H1 (cell line): ENCODE data around the gene YARS2. TPM values are rescaled to one million over a fixed set of nuclear protein-coding genes. Genes with fewer than 3 reads are reported as not detected.

ENCODE experiments used
- CTCF ChIA-PET: fragments of 300-600 bp; sonication (Branson Sonifier 250); formaldehyde crosslinking; loops from one replicate; lab custom pipeline; 2021; ENCODE audit not compliant: partially characterized antibody; lab: Charles Lee
- POLR2A ChIA-PET: fragments of 300-600 bp; sonication (Branson Sonifier 250); formaldehyde crosslinking; loops from one replicate; lab custom pipeline; 2021; ENCODE audit warnings: inconsistent platforms; ENCODE audit not compliant: partially characterized antibody; lab: Charles Lee
- DNase-seq, 2 experiments: peaks; one replicate each; pipeline versions ENCODE4 v3.0.0 to v3.0.0-alpha.2; 2010 to 2022; ENCODE audit warnings: low spot score in 2 of 2, low read depth in 1 of 2, mixed read lengths in 1 of 2
- FAIRE-seq: peaks from 2 replicates; lab custom pipeline; 2011; peaks lifted over from hg19 to GRCh38; lab: Jason Lieb, UNC
- H2AFZ ChIP-seq: 2 replicates; pipeline ENCODE4 v1.8.1; 2012; ENCODE audit warnings: low read length, inconsistent platforms
- H2AK5ac ChIP-seq: 2 replicates; pipeline ENCODE4 v1.6.1; 2013; ENCODE audit warnings: low read depth, low read length
- H2BK120ac ChIP-seq: replicated peaks from 2 replicates; pipeline ENCODE3; 2013; ENCODE audit warnings: low read depth, low read length, inconsistent platforms
- H2BK12ac ChIP-seq: 2 replicates; pipeline ENCODE4 v1.6.1; 2013; ENCODE audit warnings: low read depth, low read length
- H2BK15ac ChIP-seq: 2 replicates; pipeline ENCODE4 v1.6.1; 2013; ENCODE audit warnings: low read length
- H2BK20ac ChIP-seq: 2 replicates; pipeline ENCODE4 v1.6.1; 2013; ENCODE audit warnings: low read length
- H2BK5ac ChIP-seq: 2 replicates; pipeline ENCODE4 v1.6.1; 2013; ENCODE audit warnings: low read depth, low read length
- H3K14ac ChIP-seq: 2 replicates; pipeline ENCODE4 v1.6.1; 2013; ENCODE audit warnings: inconsistent platforms; ENCODE audit not compliant: insufficient read length
- H3K18ac ChIP-seq: 2 replicates; pipeline ENCODE4 v1.6.1; 2013; ENCODE audit warnings: low read length; ENCODE audit errors: extremely low read depth
- H3K23ac ChIP-seq: 2 replicates; pipeline ENCODE4 v1.6.1; 2013; ENCODE audit warnings: inconsistent platforms; ENCODE audit not compliant: insufficient read length
- H3K23me2 ChIP-seq: 2 replicates; pipeline ENCODE4 v1.6.1; 2013; ENCODE audit warnings: low read depth, low read length
- H3K27ac ChIP-seq: 2 replicates; pipeline ENCODE4 v1.6.1; 2011; ENCODE audit warnings: low read depth, low read length, inconsistent platforms
- H3K27me3 ChIP-seq, 4 experiments: replicated peaks in 1 of 4; 1 replicate in 1 of 4; 2 replicates in 3 of 4; pipeline versions ENCODE4 v1.6.1 to v1.8.1; 2011 to 2013; ENCODE audit warnings: low read length in 3 of 4, mild to moderate bottlenecking in 3 of 4, inconsistent platforms in 2 of 4, mixed read lengths in 2 of 4, moderate library complexity in 1 of 4; ENCODE audit not compliant: control insufficient read depth in 3 of 4, insufficient read depth in 3 of 4; ENCODE audit errors: extremely low read depth in 1 of 4
- H3K36me3 ChIP-seq, 4 experiments: 2 replicates each; pipeline versions ENCODE4 v1.6.1 to v1.8.1; 2011 to 2013; ENCODE audit warnings: mild to moderate bottlenecking in 4 of 4, low read length in 3 of 4, moderate library complexity in 2 of 4, control low read depth in 1 of 4, inconsistent platforms in 1 of 4; ENCODE audit not compliant: insufficient read depth in 4 of 4, control insufficient read depth in 2 of 4
- H3K4ac ChIP-seq: replicated peaks from 2 replicates; pipeline ENCODE3; 2013; ENCODE audit warnings: low read length, low read depth, mixed read lengths, inconsistent platforms; ENCODE audit not compliant: insufficient read length
- H3K4me1 ChIP-seq, 4 experiments: replicated peaks in 1 of 4; 1 replicate in 1 of 4; 2 replicates in 3 of 4; pipeline versions ENCODE4 v1.6.1 to v1.8.1; 2011 to 2013; ENCODE audit warnings: low read length in 3 of 4, inconsistent platforms in 2 of 4, mixed read lengths in 1 of 4; ENCODE audit not compliant: insufficient read depth in 4 of 4, control insufficient read depth in 3 of 4
- H3K4me2 ChIP-seq, 2 experiments: 2 replicates each; pipeline versions ENCODE4 v1.6.1 to v1.8.1; 2011 to 2013; ENCODE audit warnings: low read depth in 2 of 2, low read length in 2 of 2, control low read depth in 1 of 2, inconsistent platforms in 1 of 2, mild to moderate bottlenecking in 1 of 2; ENCODE audit not compliant: insufficient read depth in 1 of 2
- H3K4me3 ChIP-seq, 4 experiments: fragments of 200-600, 300-600 bp in 1 of 4; sonication (generic), shearing (Covaris generic), sonication (Bioruptor Twin) in 1 of 4; 2 replicates each; pipeline versions ENCODE4 v1.5.1 to v1.8.1; 2011 to 2016; ENCODE audit warnings: low read length in 4 of 4, low read depth in 3 of 4, control low read depth in 2 of 4, inconsistent platforms in 2 of 4, mild to moderate bottlenecking in 2 of 4, mixed read lengths in 1 of 4, moderate library complexity in 1 of 4; ENCODE audit not compliant: insufficient read depth in 2 of 4; ENCODE audit errors: extremely low read depth in 1 of 4
- H3K56ac ChIP-seq: replicated peaks from 2 replicates; pipeline ENCODE3; 2013; ENCODE audit warnings: low read depth, mild to moderate bottlenecking, mixed read lengths, low read length, inconsistent platforms; ENCODE audit not compliant: insufficient read length
- H3K79me1 ChIP-seq: 2 replicates; pipeline ENCODE4 v1.6.1; 2013; ENCODE audit warnings: low read depth, low read length, control low read depth
- H3K79me2 ChIP-seq, 2 experiments: 2 replicates each; pipeline versions ENCODE4 v1.6.1 to v1.8.1; 2012 to 2013; ENCODE audit warnings: low read length in 2 of 2, mild to moderate bottlenecking in 2 of 2, inconsistent platforms in 1 of 2; ENCODE audit not compliant: insufficient read depth in 2 of 2, control insufficient read depth in 1 of 2
- H3K9ac ChIP-seq, 4 experiments: replicated peaks in 1 of 4; 1 replicate in 1 of 4; 2 replicates in 3 of 4; pipeline versions ENCODE4 v1.6.1 to v1.8.1; 2011 to 2013; ENCODE audit warnings: low read depth in 3 of 4, low read length in 3 of 4, control low read depth in 2 of 4, mild to moderate bottlenecking in 2 of 4, moderate library complexity in 2 of 4, inconsistent platforms in 1 of 4; ENCODE audit errors: extremely low read depth in 1 of 4
- H3K9me3 ChIP-seq, 2 experiments: 2 replicates each; pipeline versions ENCODE4 v1.6.1 to v1.8.1; 2012 to 2013; ENCODE audit warnings: mild to moderate bottlenecking in 2 of 2, moderate library complexity in 2 of 2, control low read depth in 1 of 2, inconsistent platforms in 1 of 2, low read depth in 1 of 2, low read length in 1 of 2, mixed read lengths in 1 of 2; ENCODE audit not compliant: insufficient read depth in 2 of 2
- H4K20me1 ChIP-seq, 2 experiments: replicated peaks in 1 of 2; 2 replicates each; pipeline versions ENCODE3 to v1.8.1; 2011 to 2013; ENCODE audit warnings: inconsistent platforms in 2 of 2, low read length in 2 of 2, mild to moderate bottlenecking in 1 of 2; ENCODE audit not compliant: insufficient read depth in 2 of 2, control insufficient read depth in 1 of 2
- H4K5ac ChIP-seq: 2 replicates; pipeline ENCODE4 v1.6.1; 2013; ENCODE audit warnings: low read length, low read depth, mixed read lengths, inconsistent platforms; ENCODE audit not compliant: insufficient read length
- H4K8ac ChIP-seq: 2 replicates; pipeline ENCODE4 v1.8.0; 2013; ENCODE audit warnings: mild to moderate bottlenecking, moderate library complexity, low read length, inconsistent platforms; ENCODE audit not compliant: insufficient read depth; ENCODE audit errors: extremely low read depth
- H4K91ac ChIP-seq: replicated peaks from 2 replicates; pipeline ENCODE3; 2013; ENCODE audit warnings: low read length, mixed read lengths, inconsistent platforms; ENCODE audit not compliant: insufficient read length
- BRCA1 ChIP-seq: IDR thresholded peaks from 2 replicates; pipeline ENCODE4 v1.6.1; 2012; ENCODE audit warnings: low read depth, low read length, improper control_type of control experiment
- CREB1 ChIP-seq: IDR thresholded peaks from 2 replicates; pipeline ENCODE4 v1.6.1; 2012; ENCODE audit warnings: inconsistent platforms
- KDM5A ChIP-seq: fragments of 200-600 bp; IDR thresholded peaks from 2 replicates; pipeline ENCODE4 v1.7.1; 2012; ENCODE audit warnings: mild to moderate bottlenecking, low read length, inconsistent platforms, mixed read lengths
- NRF1 ChIP-seq: IDR thresholded peaks from 2 replicates; pipeline ENCODE4 v1.6.1; 2011; ENCODE audit warnings: mild to moderate bottlenecking, low read depth, low read length, improper control_type of control experiment
- SRF ChIP-seq: IDR thresholded peaks from 2 replicates; pipeline ENCODE4 v1.6.1; 2011; ENCODE audit warnings: mild to moderate bottlenecking, low read depth, low read length, moderate library complexity
- TAF7 ChIP-seq: optimal IDR thresholded peaks from 2 replicates; pipeline ENCODE3; 2011; ENCODE audit warnings: low read depth, mild to moderate bottlenecking, inconsistent platforms, low read length, moderate library complexity, borderline replicate concordance
- WGBS, 2 experiments: shearing (Covaris generic) in 1 of 2; methylation state at CpG; one replicate each; pipeline versions ENCODE4 v1.1.6 to v1.1.7; 2013 to 2015; ENCODE audit warnings: low lambda C conversion rate in 2 of 2, mixed read lengths in 2 of 2, inconsistent platforms in 1 of 2, low coverage in 1 of 2, missing lambda C conversion rate in 1 of 2; ENCODE audit not compliant: insufficient replicate concordance in 2 of 2, insufficient coverage in 1 of 2, insufficient read length in 1 of 2; ENCODE audit errors: extremely low coverage in 1 of 2, missing lambda C conversion rate in 1 of 2; 5-methylcytosine and 5-hydroxymethylcytosine counted together
- polyA plus RNA-seq, 7 experiments: library from polyadenylated mRNA; depleted of rRNA in 3 of 7; stranded (reverse) in 5 of 7; unstranded in 2 of 7; fragments of >200 nt in 5 of 7; fragments of 200-250 nt in 2 of 7; gene quantifications; 1 replicate in 5 of 7; 2 replicates in 1 of 7; 4 replicates in 1 of 7; pipeline versions ENCODE4 v1.2.1 to v1.2.3, GENCODE V29; 2011 to 2013; ENCODE audit warnings: missing spikeins in 2 of 7, mixed read lengths in 2 of 7
- total RNA-seq: library from RNA; stranded (reverse); fragmentation: NEBNext Ultra II Directional; extraction: Animal tissue kit (Norgen Biotek cat#: 25700); gene quantifications from 2 replicates; pipeline ENCODE4 v1.2.1, GENCODE V29; 2021

The YARS2 gene
- total and polyA plus RNA-seq, 2 of the 8 experiments (the other 6 are each of a cell fraction or from before 2014, with no cell fraction given), result 29.9 to 41.4 TPM

DNA sequence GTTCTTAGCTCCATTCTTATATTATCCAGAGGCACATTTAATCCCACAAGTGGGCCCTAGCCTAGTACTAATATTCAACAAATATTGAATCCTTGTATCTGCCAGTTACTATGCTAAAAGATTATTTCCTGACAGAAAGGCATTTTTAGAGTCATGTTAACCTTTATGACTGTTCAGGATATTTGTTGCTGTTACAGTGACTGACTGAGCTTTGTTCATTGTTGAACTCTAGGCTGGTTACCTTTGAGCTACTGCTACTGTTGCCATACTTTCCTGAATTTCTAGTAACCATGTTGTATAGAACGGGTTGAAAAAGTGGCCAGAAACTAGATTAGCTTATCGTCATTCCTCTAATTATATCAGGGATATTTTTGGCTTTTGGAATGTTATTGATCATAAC, 46.8 kb downstream of the YARS2 start:
- H3K4me3 ChIP-seq, result no peak overlapping the region
- H2BK12ac ChIP-seq, result no peak overlapping the region
- H2BK15ac ChIP-seq, result no peak overlapping the region
- DNase-seq (no peak), FAIRE-seq (no peak)
- H2BK20ac ChIP-seq, result no peak overlapping the region
- no peak overlapping the region for H3K4me2 ChIP-seq
- no peaks in the 10 kb centered on the region for H3K79me2 ChIP-seq
- H3K4ac ChIP-seq, result no peak overlapping the region
- no peak overlapping the region for H2AK5ac ChIP-seq
- no peaks in the 10 kb centered on the region for H3K79me1 ChIP-seq
- no peak overlapping the region for H2BK120ac ChIP-seq
- H3K14ac ChIP-seq, result no peak overlapping the region
- H4K20me1 ChIP-seq, result peaks cover 0 to 3% of the 10 kb centered on the region in 2 experiments
- TF ChIP-seq CREB1 (no peak), BRCA1 (no peak), NRF1 (no peak), SRF (no peak), TAF7 (no peak), KDM5A (no peak)
- 95% methylated on average over 2 of the region's 2 CpGs; no CpG with 5 or more reads in 1 of the 2 experiments for WGBS, 2 experiments
- H2BK5ac ChIP-seq, result no peak overlapping the region
- no peaks in the 10 kb centered on the region for H3K27me3 ChIP-seq
- H2AFZ ChIP-seq, result no peak overlapping the region
- peaks cover 0 to 45% (median 10%) of the 10 kb centered on the region in 4 experiments; a peak in 6 of 8 replicates for H3K36me3 ChIP-seq
- no peaks in the 10 kb centered on the region for H3K23me2 ChIP-seq
- no peak overlapping the region for H4K91ac ChIP-seq
- H4K8ac ChIP-seq, result no peak overlapping the region
- H3K9me3 ChIP-seq, result no peaks in the 10 kb centered on the region
- POLR2A ChIA-PET, result interaction anchor here (0.6 kb wide), 2 partner anchors 44 to 135 kb away, joined by 3 read pairs; no protein-coding TSS in a partner anchor
- H3K23ac ChIP-seq, result no peak overlapping the region
- no peak overlapping the region for H3K18ac ChIP-seq
- H3K9ac ChIP-seq, result no peak overlapping the region
- H3K27ac ChIP-seq, result no peak overlapping the region
- no peak overlapping the region for H3K56ac ChIP-seq
- H4K5ac ChIP-seq, result no peak overlapping the region
- CTCF ChIA-PET, result no interaction called here
- no peaks in the 10 kb centered on the region for H3K4me1 ChIP-seq
